ENCODE data around the gene MBD3L5. TPM values are rescaled to one million over a fixed set of nuclear protein-coding genes. Genes with fewer than 3 reads are reported as not detected.
"Not testable (repeated sequence)": the region's sequence is repeated elsewhere in the genome, so short reads cannot be mapped to it uniquely, and the experiment has no call there.

MBD3L5 gene
- total RNA-seq, 1 donor from 2014 or later: not detected

- Mint-ChIP-seq H3K4me3 (no peak overlapping the region), H3K27me3 (ENCODE audit: insufficient read depth, low read depth) (peaks cover 3% of the 10 kb centered on the region), H3K36me3 (no peaks in the 10 kb centered on the region), H3K27ac (no peak overlapping the region), H3K9me3 (peaks cover 11% of the 10 kb centered on the region), H3K4me1 (no peaks in the 10 kb centered on the region)
- H3K9ac ChIP-seq: no peak overlapping the region
- no peaks in the 10 kb centered on the region for H4K20me1 ChIP-seq (ENCODE audit: low read depth)
- TF ChIP-seq EZH2phosphoT487 (IDR thresholded peaks at IDR 0.05) (no peak), EZH2 (IDR thresholded peaks at IDR 0.05) (no peak), CTCF (IDR thresholded peaks at IDR 0.05) (no peak)
- H3K4me1 ChIP-seq: no peaks in the 10 kb centered on the region
- DNase-seq (ENCODE audit: low spot score): no peak
- H3K4me3 ChIP-seq: no peak overlapping the region
- H3K36me3 ChIP-seq: no peaks in the 10 kb centered on the region
- H3K79me2 ChIP-seq (ENCODE audit: low read depth): no peaks in the 10 kb centered on the region
- H3K27ac ChIP-seq: no peak overlapping the region
- no peaks in the 10 kb centered on the region for H3F3A ChIP-seq (ENCODE audit: low read depth)
- no peak overlapping the region for H3K4me2 ChIP-seq
- H2AFZ ChIP-seq (replicated peaks): no peak overlapping the region
- H3K27me3 ChIP-seq: no peaks in the 10 kb centered on the region
- H3K9me3 ChIP-seq (ENCODE audit: low read depth): no peaks in the 10 kb centered on the region
These were observed 19.4 kb upstream of the MBD3L5 start for GRCh38 chr19:7010722-7011593.

- Mint-ChIP-seq H3K27me3 (ENCODE audit: insufficient read depth, low read depth) (peaks cover 5% of the 10 kb centered on the region), H3K9me3 (peaks cover 13% of the 10 kb centered on the region), H3K27ac (no peak overlapping the region), H3K36me3 (no peaks in the 10 kb centered on the region), H3K4me1 (no peaks in the 10 kb centered on the region), H3K4me3 (no peak overlapping the region)
- no peak overlapping the region for H3K4me2 ChIP-seq
- H3K36me3 ChIP-seq: no peaks in the 10 kb centered on the region
- H3K9ac ChIP-seq: no peak overlapping the region
- no peaks in the 10 kb centered on the region for H3K4me1 ChIP-seq
- no peak for DNase-seq (ENCODE audit: low spot score)
- peaks cover 5% of the 10 kb centered on the region for H3K9me3 ChIP-seq (ENCODE audit: low read depth)
- no peak overlapping the region for H2AFZ ChIP-seq (replicated peaks)
- TF ChIP-seq CTCF (IDR thresholded peaks at IDR 0.05): no peak
- no peaks in the 10 kb centered on the region for H3K79me2 ChIP-seq (ENCODE audit: low read depth)
- H3K27ac ChIP-seq: no peak overlapping the region
- H3K27me3 ChIP-seq: no peaks in the 10 kb centered on the region
- no peaks in the 10 kb centered on the region for H3F3A ChIP-seq (ENCODE audit: low read depth)
- no peak overlapping the region for H3K4me3 ChIP-seq
- H4K20me1 ChIP-seq (ENCODE audit: low read depth): no peaks in the 10 kb centered on the region
These were observed 16.7 kb upstream of the MBD3L5 start for GRCh38 chr19:7013678-7014077.

GRCh38 chr19:7018828-7019227 is 11.6 kb upstream of the MBD3L5 start:
- Histone ChIP-seq H2AFZ (replicated peaks) (no peak overlapping the region), H3K9me3 (ENCODE audit: low read depth) (peaks cover 5% of the 10 kb centered on the region), H3K36me3 (no peaks in the 10 kb centered on the region), H3K79me2 (ENCODE audit: low read depth) (no peaks in the 10 kb centered on the region), H3K9ac (no peak overlapping the region), H3K4me3 (no peak overlapping the region), H3F3A (ENCODE audit: low read depth) (no peaks in the 10 kb centered on the region), H3K27me3 (no peaks in the 10 kb centered on the region), H3K27ac (no peak overlapping the region), H3K4me1 (no peaks in the 10 kb centered on the region), H4K20me1 (ENCODE audit: low read depth) (no peaks in the 10 kb centered on the region), H3K4me2 (no peak overlapping the region)
- TF ChIP-seq CTCF (IDR thresholded peaks at IDR 0.05) (no peak), EZH2phosphoT487 (IDR thresholded peaks at IDR 0.05) (no peak), EZH2 (IDR thresholded peaks at IDR 0.05) (no peak)
- H3K9me3 Mint-ChIP-seq: peaks cover 5% of the 10 kb centered on the region
- H3K27me3 Mint-ChIP-seq (ENCODE audit: insufficient read depth, low read depth): peaks cover 3% of the 10 kb centered on the region
- no peaks in the 10 kb centered on the region for H3K36me3 Mint-ChIP-seq
- no peak for DNase-seq (ENCODE audit: low spot score)
- no peak overlapping the region for H3K27ac Mint-ChIP-seq
- H3K4me3 Mint-ChIP-seq: no peak overlapping the region
- H3K4me1 Mint-ChIP-seq: no peaks in the 10 kb centered on the region

GRCh38 chr19:7021331-7021730 is 9.0 kb upstream of the MBD3L5 start, which contains the start of gene MBD3L2B:
Gene MBD3L2B (minus strand): TSS chr19:7021431. CDS start chr19:7021397, 34 bp downstream.
- not testable (repeated sequence) for H3K27ac ChIP-seq; H3K4me1 ChIP-seq; H3K27ac Mint-ChIP-seq; H3K36me3 ChIP-seq; H3K79me2 ChIP-seq (ENCODE audit: low read depth); H3K4me3 Mint-ChIP-seq; H3K9me3 Mint-ChIP-seq; H3K4me3 ChIP-seq; H3K27me3 Mint-ChIP-seq (ENCODE audit: insufficient read depth, low read depth); H3K9ac ChIP-seq; H3K36me3 Mint-ChIP-seq; H3F3A ChIP-seq (ENCODE audit: low read depth); H4K20me1 ChIP-seq (ENCODE audit: low read depth); H3K4me1 Mint-ChIP-seq; H3K4me2 ChIP-seq; H2AFZ ChIP-seq (replicated peaks); H3K27me3 ChIP-seq; DNase-seq (ENCODE audit: low spot score); H3K9me3 ChIP-seq (ENCODE audit: low read depth)

GRCh38 chr19:7028790-7029189 is 1.6 kb upstream of the MBD3L5 start:
- H3K9me3 Mint-ChIP-seq; H3K27ac Mint-ChIP-seq; H3K4me1 ChIP-seq; H3K4me3 ChIP-seq; H4K20me1 ChIP-seq (ENCODE audit: low read depth); H2AFZ ChIP-seq (replicated peaks); H3K4me1 Mint-ChIP-seq; DNase-seq (ENCODE audit: low spot score); H3K36me3 ChIP-seq; H3K4me3 Mint-ChIP-seq; H3F3A ChIP-seq (ENCODE audit: low read depth); H3K36me3 Mint-ChIP-seq; H3K27me3 Mint-ChIP-seq (ENCODE audit: insufficient read depth, low read depth); H3K9me3 ChIP-seq (ENCODE audit: low read depth); H3K4me2 ChIP-seq; H3K79me2 ChIP-seq (ENCODE audit: low read depth); H3K27ac ChIP-seq; H3K9ac ChIP-seq; H3K27me3 ChIP-seq: not testable (repeated sequence)

GRCh38 chr19:7040079-7040478 is 9.7 kb downstream of the MBD3L5 start, which contains the start of gene MBD3L4:
Gene MBD3L4 (minus strand): TSS chr19:7040179. CDS start chr19:7040144, 35 bp downstream.
- not testable (repeated sequence) for H3K9me3 Mint-ChIP-seq, H3K4me3 ChIP-seq, H3K4me2 ChIP-seq

More at GRCh38 chr19:7040079-7040478, 9.7 kb downstream of the MBD3L5 start, which contains the start of gene MBD3L4:
- H3K9ac ChIP-seq; H3K27ac ChIP-seq; H3K27ac Mint-ChIP-seq; H3K36me3 ChIP-seq; H2AFZ ChIP-seq (replicated peaks); H3K4me3 Mint-ChIP-seq; H4K20me1 ChIP-seq (ENCODE audit: low read depth); H3K36me3 Mint-ChIP-seq; H3F3A ChIP-seq (ENCODE audit: low read depth); DNase-seq (ENCODE audit: low spot score); H3K27me3 ChIP-seq; H3K4me1 Mint-ChIP-seq; H3K27me3 Mint-ChIP-seq (ENCODE audit: insufficient read depth, low read depth); H3K79me2 ChIP-seq (ENCODE audit: low read depth); H3K4me1 ChIP-seq; H3K9me3 ChIP-seq (ENCODE audit: low read depth): not testable (repeated sequence)
